IMR-90 (cell line): Measurements from ENCODE around the gene GATA3. TPM values are rescaled to one million over a fixed set of nuclear protein-coding genes. Genes with fewer than 3 reads are reported as not detected.

Experiments
- ATAC-seq: fragments of 200-7000 bp; cut with Tn5 transposase; 2 replicates; pipeline ENCODE4 v1.9.1; 2020; ENCODE audit warnings: low read depth, mild to moderate bottlenecking, moderate library complexity
- BruUV-seq: library from RNA; stranded (reverse); fragments of 400-500 nt; replicated peaks from 2 replicates; lab custom pipeline; 2021; lab: Mats Ljungman, UMichigan
- CTCF ChIA-PET: fragments of 300-600 bp; formaldehyde crosslinking; extraction: SDS; loops from one replicate; lab custom pipeline; 2021; ENCODE audit warnings: antibody characterized with exemption; lab: Yijun Ruan, JAX
- POLR2A ChIA-PET: fragments of 300-600 bp; sonication (Branson Sonifier 250); formaldehyde crosslinking; loops from one replicate; lab custom pipeline; 2022; ENCODE audit warnings: antibody characterized with exemption; ENCODE audit not compliant: unreplicated experiment; lab: Charles Lee
- DNase-seq: peaks from one replicate; pipeline ENCODE4 v3.0.0; 2013
- H2AFZ ChIP-seq: replicated peaks from 2 replicates; pipeline ENCODE3; 2013; ENCODE audit warnings: low read length, mild to moderate bottlenecking; ENCODE audit not compliant: poor library complexity
- H2AK5ac ChIP-seq: 2 replicates; pipeline ENCODE4 v1.6.1; 2013; ENCODE audit warnings: low read depth, low read length, inconsistent platforms
- H2AK9ac ChIP-seq: replicated peaks from 2 replicates; pipeline ENCODE3; 2013; ENCODE audit warnings: mild to moderate bottlenecking, low read depth, low read length, moderate library complexity; ENCODE audit not compliant: poor library complexity
- H2BK120ac ChIP-seq: 2 replicates; pipeline ENCODE4 v1.6.1; 2013; ENCODE audit warnings: low read depth, low read length, inconsistent platforms
- H2BK15ac ChIP-seq: 3 replicates; pipeline ENCODE4 v1.6.1; 2013; ENCODE audit warnings: low read depth, low read length, inconsistent platforms
- H2BK20ac ChIP-seq: 2 replicates; pipeline ENCODE4 v1.6.1; 2013; ENCODE audit warnings: low read depth, mild to moderate bottlenecking, inconsistent platforms, low read length, moderate library complexity
- H2BK5ac ChIP-seq: 2 replicates; pipeline ENCODE4 v1.6.1; 2013; ENCODE audit warnings: mild to moderate bottlenecking, low read depth, low read length, inconsistent platforms; ENCODE audit not compliant: poor library complexity, severe bottlenecking
- H3K14ac ChIP-seq: replicated peaks from 2 replicates; pipeline ENCODE4 v1.6.1; 2013; ENCODE audit warnings: low read depth, low read length, inconsistent platforms
- H3K18ac ChIP-seq: 2 replicates; pipeline ENCODE4 v1.6.1; 2013; ENCODE audit warnings: low read depth, low read length, control low read depth
- H3K23ac ChIP-seq: 2 replicates; pipeline ENCODE4 v1.6.1; 2013; ENCODE audit warnings: low read depth, low read length, inconsistent platforms
- H3K27ac ChIP-seq: 2 replicates; pipeline ENCODE4 v1.5.1; 2013; ENCODE audit warnings: mild to moderate bottlenecking, control low read depth, low read length; ENCODE audit not compliant: insufficient read depth
- H3K27me3 ChIP-seq: 2 replicates; pipeline ENCODE4 v1.6.1; 2013; ENCODE audit warnings: low read length; ENCODE audit not compliant: control insufficient read depth, insufficient read depth
- H3K36me3 ChIP-seq: 2 replicates; pipeline ENCODE4 v1.6.1; 2013; ENCODE audit warnings: low read length, mixed read lengths; ENCODE audit not compliant: control insufficient read depth, insufficient read depth
- H3K4ac ChIP-seq: 2 replicates; pipeline ENCODE4 v1.6.1; 2013; ENCODE audit warnings: low read depth, low read length, inconsistent platforms
- H3K4me1 ChIP-seq: 2 replicates; pipeline ENCODE4 v1.6.1; 2013; ENCODE audit warnings: low read length, mixed read lengths; ENCODE audit not compliant: control insufficient read depth, insufficient read depth
- H3K4me2 ChIP-seq: 2 replicates; pipeline ENCODE4 v1.6.1; 2013; ENCODE audit warnings: low read depth, mild to moderate bottlenecking, control low read depth, low read length, moderate library complexity
- H3K4me3 ChIP-seq: 2 replicates; pipeline ENCODE4 v1.5.1; 2013; ENCODE audit warnings: low read depth, mild to moderate bottlenecking, control low read depth, low read length, moderate library complexity; ENCODE audit not compliant: insufficient read depth
- H3K56ac ChIP-seq: 2 replicates; pipeline ENCODE4 v1.6.1; 2013; ENCODE audit warnings: low read length, inconsistent platforms; ENCODE audit not compliant: insufficient read depth; ENCODE audit errors: extremely low read depth
- H3K79me1 ChIP-seq, 2 experiments: 2 replicates each; pipeline ENCODE4 v1.6.1; 2013; ENCODE audit warnings: low read length in 2 of 2, inconsistent platforms in 1 of 2, low read depth in 1 of 2
- H3K9ac ChIP-seq: 2 replicates; pipeline ENCODE4 v1.6.1; 2013; ENCODE audit warnings: low read depth, low read length, control low read depth
- H3K9me1 ChIP-seq: 2 replicates; pipeline ENCODE4 v1.6.1; 2013; ENCODE audit warnings: low read length, inconsistent platforms; ENCODE audit not compliant: insufficient read depth
- H3K9me3 ChIP-seq: 2 replicates; pipeline ENCODE4 v1.6.1; 2013; ENCODE audit warnings: low read length; ENCODE audit not compliant: control insufficient read depth, insufficient read depth
- H4K20me1 ChIP-seq: 2 replicates; pipeline ENCODE4 v1.6.1; 2013; ENCODE audit warnings: low read length, inconsistent platforms; ENCODE audit not compliant: insufficient read depth
- H4K5ac ChIP-seq: 2 replicates; pipeline ENCODE4 v1.6.1; 2013; ENCODE audit warnings: mild to moderate bottlenecking, low read depth, low read length, control low read depth
- H4K8ac ChIP-seq, 2 experiments: 2 replicates each; pipeline ENCODE4 v1.6.1; 2013; ENCODE audit warnings: low read depth in 2 of 2, low read length in 2 of 2, control low read depth in 1 of 2, inconsistent platforms in 1 of 2
- H4K91ac ChIP-seq: 2 replicates; pipeline ENCODE4 v1.6.1; 2013; ENCODE audit warnings: low read depth, low read length, inconsistent platforms; ENCODE audit not compliant: insufficient read depth
- MXI1 ChIP-seq: IDR thresholded peaks from 2 replicates; pipeline ENCODE4 v1.6.1; 2012; ENCODE audit warnings: low read depth, mild to moderate bottlenecking, low read length, moderate library complexity, borderline replicate concordance
- WGBS, 2 experiments: methylation state at CpG; one replicate each; pipeline versions ENCODE4 v1.1.5 to v1.1.7; 2013; ENCODE audit warnings: missing lambda C conversion rate in 2 of 2; ENCODE audit not compliant: insufficient read length in 1 of 2; ENCODE audit errors: extremely low coverage in 2 of 2; 5-methylcytosine and 5-hydroxymethylcytosine counted together
- dilution Hi-C: fragments of 300-500 bp; cut with HindIII; formaldehyde crosslinking; loops from one replicate; pipeline ENCODE4 v1.14.3; 2018; ENCODE audit warnings: low sequenced_read_pairs; ENCODE audit not compliant: unreplicated experiment
- in situ Hi-C: fragments of 300-500 bp; cut with MboI; formaldehyde crosslinking; loops from 3 replicates; pipeline ENCODE4 v1.14.3; 2019; ENCODE audit warnings: low sequenced_read_pairs, inconsistent platforms, mixed read lengths
- intact Hi-C: fragments of 100-400 bp; cut with micrococcal nuclease; formaldehyde crosslinking; loops from 2 replicates; pipeline ENCODE4 v1.10.0; 2022
- polyA plus RNA-seq, 3 experiments: library from polyadenylated mRNA; depleted of rRNA; stranded (reverse); fragments of >200 nt; gene quantifications; 2 replicates each; pipeline ENCODE4 v1.2.3, GENCODE V29; 2012; ENCODE audit warnings: low replicate concordance in 1 of 3
- total RNA-seq: library from RNA; depleted of rRNA; stranded (reverse); fragments of >200 nt; gene quantifications from 2 replicates; pipeline ENCODE4 v1.2.3, GENCODE V29; 2012
- TF ChIP-seq, protein P1 (sequence below): fragments of 150-350 bp; IDR thresholded peaks from 2 replicates; pipeline ENCODE4 v1.6.1; 2017; ENCODE audit warnings: mild to moderate bottlenecking, antibody characterized with exemption, low read length, low read depth

The GATA3 gene
- total and polyA plus RNA-seq, 2 of the 4 experiments (the other 2 are of a cell fraction): 0.21 TPM; not detected in 1

DNA sequence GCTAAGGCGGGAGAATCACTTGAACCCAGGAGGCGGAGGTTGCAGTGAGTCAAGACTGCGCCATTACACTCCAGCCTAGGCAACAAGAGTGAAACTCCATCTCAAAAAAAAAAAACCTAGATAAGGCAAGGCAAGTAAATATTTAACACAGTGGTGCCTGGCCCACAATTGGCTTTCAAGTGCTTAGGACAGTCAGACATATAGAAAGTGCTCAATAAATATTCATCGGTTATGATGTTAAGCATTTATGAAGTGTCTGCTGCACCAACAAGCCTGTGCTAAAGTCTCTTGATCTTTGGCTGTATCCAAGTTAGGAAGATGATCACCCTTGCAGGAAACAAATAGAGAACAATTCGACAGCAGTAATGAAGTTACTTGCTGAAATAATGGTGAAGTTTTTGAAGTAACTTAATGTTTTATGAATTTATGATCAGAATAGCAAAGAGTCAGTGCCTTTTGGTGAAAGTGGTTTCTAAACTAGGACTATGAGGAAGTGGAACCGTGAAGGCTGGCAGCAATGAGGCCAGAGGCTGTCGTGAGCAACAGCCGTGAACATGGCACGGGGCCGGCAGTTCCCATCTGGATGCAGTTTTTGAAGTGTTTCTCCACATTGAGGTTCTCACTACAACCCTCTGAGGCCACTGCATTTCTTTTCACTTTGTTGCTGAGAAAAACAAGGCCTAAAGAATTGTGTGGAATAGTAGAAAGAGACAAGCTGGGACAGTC lies 48.1 kb upstream of the GATA3 start:
- Histone ChIP-seq H4K20me1 (no peaks in the 10 kb centered on the region), H3K4me2 (no peak overlapping the region), H2BK120ac (no peak overlapping the region), H3K9me3 (no peaks in the 10 kb centered on the region; the same call in 1 of the 2 replicates), H3K27ac (no peak overlapping the region), H2BK20ac (no peak overlapping the region), H3K4ac (no peak overlapping the region), H3K4me1 (no peaks in the 10 kb centered on the region), H2AFZ (no peak overlapping the region), H3K14ac (no peak overlapping the region), H2BK15ac (no peak overlapping the region), H3K9me1 (no peaks in the 10 kb centered on the region), H3K18ac (no peak overlapping the region), H3K23ac (no peak overlapping the region), H4K5ac (no peak overlapping the region), H3K36me3 (peaks cover 6% of the 10 kb centered on the region), H3K4me3 (no peak overlapping the region), H3K27me3 (no peaks in the 10 kb centered on the region), H3K56ac (no peak overlapping the region), H2AK5ac (no peak overlapping the region), H3K79me1 (no peaks in the 10 kb centered on the region), H4K8ac (no peak overlapping the region), H2AK9ac (no peak overlapping the region), H4K91ac (no peak overlapping the region), H3K9ac (no peak overlapping the region), H2BK5ac (no peak overlapping the region)
- TF ChIP-seq MXI1: no peak
- TF ChIP-seq, protein P1, sequence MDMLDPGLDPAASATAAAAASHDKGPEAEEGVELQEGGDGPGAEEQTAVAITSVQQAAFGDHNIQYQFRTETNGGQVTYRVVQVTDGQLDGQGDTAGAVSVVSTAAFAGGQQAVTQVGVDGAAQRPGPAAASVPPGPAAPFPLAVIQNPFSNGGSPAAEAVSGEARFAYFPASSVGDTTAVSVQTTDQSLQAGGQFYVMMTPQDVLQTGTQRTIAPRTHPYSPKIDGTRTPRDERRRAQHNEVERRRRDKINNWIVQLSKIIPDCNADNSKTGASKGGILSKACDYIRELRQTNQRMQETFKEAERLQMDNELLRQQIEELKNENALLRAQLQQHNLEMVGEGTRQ: no peak
- BruUV-seq: no TSS peak
- ChIA-PET POLR2A (no interaction called here), CTCF (no interaction called here)
- ATAC-seq (no peak), DNase-seq (no peak)
- intact Hi-C loops (no loop called here), in situ Hi-C loops (no loop called here), dilution Hi-C loops (no loop called here)
- WGBS, 2 experiments: 94% methylated on average over 3 of the region's 10 CpGs; no CpG with 5 or more reads in 1 of the 2 experiments
